ENCODE data around the gene CKMT2.
"Not testable (repeated sequence)": the region's sequence is repeated elsewhere in the genome, so short reads cannot be mapped to it uniquely, and the experiment has no call there.

The CKMT2 gene

DNA sequence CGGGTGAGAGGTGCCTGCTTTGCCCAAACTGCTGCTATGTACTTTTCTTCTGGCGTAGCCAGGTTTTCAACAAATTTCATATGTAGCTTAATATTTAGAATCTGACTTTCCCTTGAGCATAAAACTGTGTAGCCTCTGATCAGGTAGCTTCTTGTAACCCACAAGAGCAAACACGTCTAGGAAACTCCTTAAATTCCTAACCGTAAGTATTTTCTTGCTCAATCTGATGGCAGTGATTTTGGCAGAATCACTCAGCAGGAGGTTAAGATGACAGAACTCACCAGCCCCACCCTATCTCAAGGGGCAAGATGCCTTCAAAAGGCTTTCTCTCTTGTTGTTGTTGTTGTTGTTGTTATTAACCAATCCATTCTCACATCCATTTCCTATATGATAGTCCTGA lies 20.8 kb downstream of the CKMT2 start:
- Histone ChIP-seq H3K27me3 (ENCODE audit: control insufficient read depth, insufficient read depth, low read length) (no peaks in the 10 kb centered on the region), H3K27ac (ENCODE audit: low read length) (no peak overlapping the region), H3K9ac (ENCODE audit: low read length) (no peak overlapping the region)

GRCh38 chr5:81254886-81255559 lies 21.9 kb downstream of the CKMT2 start:
- H3K9ac ChIP-seq (ENCODE audit: low read length) = no peak overlapping the region
- H3K4me3 ChIP-seq (ENCODE audit: low read length) = no peak overlapping the region
- no peak overlapping the region for H3K27ac ChIP-seq (ENCODE audit: low read length)
- no peaks in the 10 kb centered on the region for H3K4me1 ChIP-seq (ENCODE audit: control insufficient read depth, low read depth, low read length)
- H3K27me3 ChIP-seq (ENCODE audit: control insufficient read depth, insufficient read depth, low read length) = no peaks in the 10 kb centered on the region
- no peaks in the 10 kb centered on the region for H3K9me3 ChIP-seq (ENCODE audit: control insufficient read depth, low read depth, low read length)
- H3K36me3 ChIP-seq (ENCODE audit: control insufficient read depth, low read depth, low read length) = no peaks in the 10 kb centered on the region

More for the DNA sequence above, 20.8 kb downstream of the CKMT2 start:
- H3K4me1 ChIP-seq (ENCODE audit: control insufficient read depth, low read depth, low read length) = no peaks in the 10 kb centered on the region
- no peak overlapping the region for H3K4me3 ChIP-seq (ENCODE audit: low read length)
- H3K9me3 ChIP-seq (ENCODE audit: control insufficient read depth, low read depth, low read length) = no peaks in the 10 kb centered on the region
- H3K36me3 ChIP-seq (ENCODE audit: control insufficient read depth, low read depth, low read length) = no peaks in the 10 kb centered on the region

DNA sequence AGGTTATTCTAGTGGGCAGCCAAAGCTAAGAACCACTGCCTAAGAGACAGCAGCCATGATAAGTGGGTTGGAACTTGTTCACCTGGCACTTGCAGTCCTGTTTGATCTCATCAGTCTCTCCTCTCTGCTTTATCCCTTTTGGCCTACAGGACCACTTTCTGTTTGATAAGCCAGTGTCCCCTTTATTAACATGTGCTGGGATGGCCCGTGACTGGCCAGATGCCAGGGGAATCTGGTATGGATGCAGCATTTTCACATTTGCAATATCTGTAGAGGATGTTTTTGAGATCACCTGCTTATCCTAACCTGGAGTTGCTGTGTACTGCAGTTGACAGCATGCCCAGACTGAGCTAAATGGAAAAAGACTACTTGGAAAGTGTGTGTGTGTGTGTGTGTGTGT lies 23.6 kb downstream of the CKMT2 start:
- no peaks in the 10 kb centered on the region for H3K9me3 ChIP-seq (ENCODE audit: control insufficient read depth, low read depth, low read length)
- no peaks in the 10 kb centered on the region for H3K4me1 ChIP-seq (ENCODE audit: control insufficient read depth, low read depth, low read length)
- no peaks in the 10 kb centered on the region for H3K27me3 ChIP-seq (ENCODE audit: control insufficient read depth, insufficient read depth, low read length)
- H3K9ac ChIP-seq (ENCODE audit: low read length) = no peak overlapping the region
- no peak overlapping the region for H3K27ac ChIP-seq (ENCODE audit: low read length)
- no peaks in the 10 kb centered on the region for H3K36me3 ChIP-seq (ENCODE audit: control insufficient read depth, low read depth, low read length)
- no peak overlapping the region for H3K4me3 ChIP-seq (ENCODE audit: low read length)

- H3K9ac ChIP-seq (ENCODE audit: low read length); H3K36me3 ChIP-seq (ENCODE audit: control insufficient read depth, low read depth, low read length); H3K4me1 ChIP-seq (ENCODE audit: control insufficient read depth, low read depth, low read length); H3K9me3 ChIP-seq (ENCODE audit: control insufficient read depth, low read depth, low read length); H3K27ac ChIP-seq (ENCODE audit: low read length); H3K4me3 ChIP-seq (ENCODE audit: low read length); H3K27me3 ChIP-seq (ENCODE audit: control insufficient read depth, insufficient read depth, low read length): not testable (repeated sequence)
These were observed 29.7 kb downstream of the CKMT2 start for GRCh38 chr5:81262796-81263195.

- Histone ChIP-seq H3K9ac (ENCODE audit: low read length) (no peak overlapping the region), H3K9me3 (ENCODE audit: control insufficient read depth, low read depth, low read length) (no peaks in the 10 kb centered on the region), H3K27me3 (ENCODE audit: control insufficient read depth, insufficient read depth, low read length) (no peaks in the 10 kb centered on the region), H3K36me3 (ENCODE audit: control insufficient read depth, low read depth, low read length) (no peaks in the 10 kb centered on the region), H3K27ac (ENCODE audit: low read length) (no peak overlapping the region), H3K4me3 (ENCODE audit: low read length) (no peak overlapping the region), H3K4me1 (ENCODE audit: control insufficient read depth, low read depth, low read length) (peaks cover 6% of the 10 kb centered on the region)
These were observed 32.0 kb downstream of the CKMT2 start for GRCh38 chr5:81265101-81265500.

GRCh38 chr5:81268521-81269196 lies 35.5 kb downstream of the CKMT2 start:
- no peak overlapping the region for H3K27ac ChIP-seq (ENCODE audit: low read length)
- no peak overlapping the region for H3K9ac ChIP-seq (ENCODE audit: low read length)
- no peaks in the 10 kb centered on the region for H3K36me3 ChIP-seq (ENCODE audit: control insufficient read depth, low read depth, low read length)
- H3K4me3 ChIP-seq (ENCODE audit: low read length) = no peak overlapping the region
- H3K4me1 ChIP-seq (ENCODE audit: control insufficient read depth, low read depth, low read length) = peaks cover 16% of the 10 kb centered on the region
- no peaks in the 10 kb centered on the region for H3K27me3 ChIP-seq (ENCODE audit: control insufficient read depth, insufficient read depth, low read length)
- H3K9me3 ChIP-seq (ENCODE audit: control insufficient read depth, low read depth, low read length) = no peaks in the 10 kb centered on the region

DNA sequence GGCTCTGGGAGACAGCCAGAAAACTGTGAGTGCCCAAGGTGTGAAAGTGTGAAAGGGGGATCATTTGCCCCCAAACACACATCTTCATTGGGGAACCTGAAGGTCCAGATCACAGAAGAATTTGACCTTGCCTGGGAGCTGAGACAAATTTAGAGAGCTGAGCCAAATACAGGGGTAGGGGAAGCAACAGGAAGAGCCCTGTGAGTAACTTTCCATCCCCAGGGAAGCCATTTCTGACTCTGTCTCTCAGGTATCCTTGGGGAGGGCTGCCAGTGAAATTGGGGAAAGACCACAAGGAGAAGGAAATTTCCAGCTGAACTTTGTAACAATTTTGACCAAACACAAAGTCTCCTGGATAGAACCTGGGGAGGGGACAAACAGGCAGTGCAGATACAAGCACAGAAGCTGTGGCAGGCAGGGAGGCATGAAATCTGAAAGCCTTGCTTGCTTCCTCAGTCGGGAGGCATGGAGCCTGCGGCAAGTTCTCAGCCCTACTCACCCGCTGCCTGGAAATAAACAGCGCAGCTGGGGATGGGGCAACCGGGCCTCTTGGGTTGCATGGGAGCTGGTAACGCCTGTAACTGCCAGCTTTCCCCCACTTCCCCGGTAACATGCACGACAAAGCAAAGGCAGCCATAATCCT lies 36.8 kb downstream of the CKMT2 start:
- Histone ChIP-seq H3K27ac (ENCODE audit: low read length) (no peak overlapping the region), H3K9me3 (ENCODE audit: control insufficient read depth, low read depth, low read length) (no peaks in the 10 kb centered on the region), H3K9ac (ENCODE audit: low read length) (peak overlapping the region; percentile 7), H3K4me1 (ENCODE audit: control insufficient read depth, low read depth, low read length) (peaks cover 16% of the 10 kb centered on the region), H3K36me3 (ENCODE audit: control insufficient read depth, low read depth, low read length) (no peaks in the 10 kb centered on the region), H3K4me3 (ENCODE audit: low read length) (no peak overlapping the region), H3K27me3 (ENCODE audit: control insufficient read depth, insufficient read depth, low read length) (no peaks in the 10 kb centered on the region)

- H3K4me1 ChIP-seq (ENCODE audit: control insufficient read depth, low read depth, low read length) = peaks cover 16% of the 10 kb centered on the region
- not testable (repeated sequence) for H3K4me3 ChIP-seq (ENCODE audit: low read length); H3K27ac ChIP-seq (ENCODE audit: low read length); H3K9me3 ChIP-seq (ENCODE audit: control insufficient read depth, low read depth, low read length); H3K36me3 ChIP-seq (ENCODE audit: control insufficient read depth, low read depth, low read length); H3K27me3 ChIP-seq (ENCODE audit: control insufficient read depth, insufficient read depth, low read length); H3K9ac ChIP-seq (ENCODE audit: low read length)
These were observed 37.4 kb downstream of the CKMT2 start for GRCh38 chr5:81270394-81271027.

- Histone ChIP-seq H3K9ac (ENCODE audit: low read length) (no peak overlapping the region), H3K36me3 (ENCODE audit: control insufficient read depth, low read depth, low read length) (no peaks in the 10 kb centered on the region), H3K4me3 (ENCODE audit: low read length) (no peak overlapping the region), H3K4me1 (ENCODE audit: control insufficient read depth, low read depth, low read length) (no peaks in the 10 kb centered on the region), H3K27ac (ENCODE audit: low read length) (no peak overlapping the region), H3K9me3 (ENCODE audit: control insufficient read depth, low read depth, low read length) (no peaks in the 10 kb centered on the region), H3K27me3 (ENCODE audit: control insufficient read depth, insufficient read depth, low read length) (no peaks in the 10 kb centered on the region)
These were observed 50.9 kb downstream of the CKMT2 start for GRCh38 chr5:81283976-81284375.

DNA sequence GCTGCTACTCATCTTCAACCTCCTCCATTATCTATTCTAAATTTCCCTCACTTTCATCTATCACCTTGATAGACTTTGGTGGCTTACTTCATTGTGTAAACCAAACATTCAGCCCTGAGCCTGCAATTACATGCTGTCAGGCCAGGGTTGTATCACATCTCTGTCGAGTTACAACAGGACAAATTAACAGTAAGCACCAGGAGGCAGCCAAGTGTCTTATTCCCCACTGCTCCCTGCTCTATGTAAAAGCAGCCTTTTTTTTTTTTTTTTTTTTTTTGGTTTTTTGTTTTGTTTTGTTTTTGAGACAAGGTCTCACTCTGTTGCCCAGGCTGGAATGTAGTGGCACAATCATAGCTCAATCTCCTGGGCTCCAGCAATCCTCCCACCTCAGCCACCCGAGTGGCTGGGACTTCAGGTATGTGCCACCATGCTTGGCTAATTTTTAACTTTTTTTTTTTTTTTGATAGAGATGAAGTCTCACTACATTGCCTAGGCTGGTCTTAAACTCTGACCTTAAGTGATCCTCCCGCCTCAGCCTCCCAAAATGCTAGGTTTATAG lies 53.0 kb downstream of the CKMT2 start:
- Histone ChIP-seq H3K27ac (ENCODE audit: low read length) (no peak overlapping the region), H3K36me3 (ENCODE audit: control insufficient read depth, low read depth, low read length) (no peaks in the 10 kb centered on the region), H3K4me3 (ENCODE audit: low read length) (no peak overlapping the region), H3K27me3 (ENCODE audit: control insufficient read depth, insufficient read depth, low read length) (no peaks in the 10 kb centered on the region), H3K9ac (ENCODE audit: low read length) (no peak overlapping the region), H3K9me3 (ENCODE audit: control insufficient read depth, low read depth, low read length) (no peaks in the 10 kb centered on the region), H3K4me1 (ENCODE audit: control insufficient read depth, low read depth, low read length) (no peaks in the 10 kb centered on the region)

DNA sequence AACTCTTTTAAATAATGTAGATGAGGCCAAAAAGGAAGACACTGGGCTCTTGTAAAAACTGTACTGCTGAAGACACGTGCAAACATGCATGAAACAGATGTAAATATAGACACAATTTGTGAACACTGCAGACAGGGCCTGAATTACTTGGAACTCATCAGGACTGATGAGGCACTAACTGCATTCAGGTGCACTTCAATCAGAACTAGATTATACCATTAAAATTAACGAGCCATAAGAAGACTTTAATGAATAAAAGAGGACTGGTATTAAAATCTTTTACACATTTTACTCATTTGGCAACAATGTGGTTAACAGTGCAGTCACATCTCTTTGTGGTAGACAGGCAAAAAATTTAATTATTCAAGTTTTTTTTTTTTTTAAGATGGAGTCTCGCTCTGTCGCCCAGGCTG lies 54.9 kb downstream of the CKMT2 start:
- no peak overlapping the region for H3K9ac ChIP-seq (ENCODE audit: low read length)
- peaks cover 12% of the 10 kb centered on the region for H3K9me3 ChIP-seq (ENCODE audit: control insufficient read depth, low read depth, low read length)
- H3K27ac ChIP-seq (ENCODE audit: low read length) = no peak overlapping the region
- H3K27me3 ChIP-seq (ENCODE audit: control insufficient read depth, insufficient read depth, low read length) = no peaks in the 10 kb centered on the region
- no peaks in the 10 kb centered on the region for H3K36me3 ChIP-seq (ENCODE audit: control insufficient read depth, low read depth, low read length)
- no peaks in the 10 kb centered on the region for H3K4me1 ChIP-seq (ENCODE audit: control insufficient read depth, low read depth, low read length)
- no peak overlapping the region for H3K4me3 ChIP-seq (ENCODE audit: low read length)

All from iPS-18a (cell line).